Endodermal cell (in vitro differentiated cells): ENCODE results near the gene DLGAP1. TPM values are rescaled to one million over a fixed set of nuclear protein-coding genes. Genes with fewer than 3 reads are reported as not detected.

Source experiments
- DNase-seq: peaks from one replicate; pipeline ENCODE4 v3.0.0-alpha.2; 2017
- H3K27ac ChIP-seq: 2 replicates; pipeline ENCODE4 v1.5.1; 2013; ENCODE audit warnings: mild to moderate bottlenecking, low read depth, low read length, moderate library complexity
- H3K27me3 ChIP-seq: 2 replicates; pipeline ENCODE4 v1.6.1; 2013; ENCODE audit warnings: mild to moderate bottlenecking, low read length, moderate library complexity; ENCODE audit not compliant: insufficient read depth, control insufficient read depth, poor library complexity, severe bottlenecking
- H3K36me3 ChIP-seq: 2 replicates; pipeline ENCODE4 v1.7.0; 2013; ENCODE audit warnings: mild to moderate bottlenecking, low read length, moderate library complexity; ENCODE audit not compliant: control insufficient read depth, insufficient read depth
- H3K4me1 ChIP-seq: one replicate; pipeline ENCODE4 v1.7.0; 2013; ENCODE audit warnings: low read length; ENCODE audit not compliant: control insufficient read depth, insufficient read depth
- H3K4me3 ChIP-seq: 2 replicates; pipeline ENCODE4 v1.5.1; 2013; ENCODE audit warnings: mild to moderate bottlenecking, low read length, moderate library complexity
- H3K9ac ChIP-seq: 2 replicates; pipeline ENCODE4 v1.6.1; 2013; ENCODE audit warnings: mild to moderate bottlenecking, low read length, moderate library complexity; ENCODE audit not compliant: poor library complexity, severe bottlenecking; ENCODE audit errors: extremely low read depth
- H3K9me3 ChIP-seq: 2 replicates; pipeline ENCODE4 v1.6.1; 2013; ENCODE audit warnings: mild to moderate bottlenecking, low read length, moderate library complexity; ENCODE audit not compliant: control insufficient read depth
- H3K27ac Mint-ChIP-seq: 2 replicates; pipeline ENCODE4 v1.8.0; 2020; ENCODE audit warnings: mixed read lengths
- H3K27me3 Mint-ChIP-seq: 2 replicates; pipeline ENCODE4 v1.8.0; 2021; ENCODE audit warnings: mild to moderate bottlenecking, mixed read lengths; ENCODE audit not compliant: insufficient read depth
- H3K36me3 Mint-ChIP-seq: 2 replicates; pipeline ENCODE4 v1.8.0; 2020; ENCODE audit warnings: low read depth, mixed read lengths
- H3K4me1 Mint-ChIP-seq: 2 replicates; pipeline ENCODE4 v1.8.0; 2020; ENCODE audit warnings: mixed read lengths
- H3K4me3 Mint-ChIP-seq: 2 replicates; pipeline ENCODE4 v1.8.0; 2020; ENCODE audit warnings: mild to moderate bottlenecking, moderate library complexity, mixed read lengths
- H3K9me3 Mint-ChIP-seq: 2 replicates; pipeline ENCODE4 v1.8.0; 2020; ENCODE audit warnings: mild to moderate bottlenecking, mixed read lengths
- WGBS, 2 experiments: methylation state at CpG; one replicate each; pipeline versions ENCODE4 v1.1.5 to v1.1.7; 2013; ENCODE audit warnings: missing lambda C conversion rate in 2 of 2, mixed read lengths in 1 of 2; ENCODE audit not compliant: insufficient coverage in 1 of 2, insufficient read length in 1 of 2; 5-methylcytosine and 5-hydroxymethylcytosine counted together
- total RNA-seq, 2 donors: library from RNA; stranded (reverse); fragmentation: NEBNext Ultra II Directional in 1 of 2; extraction: Animal tissue kit (Norgen Biotek cat#: 25700) in 1 of 2; gene quantifications; 2 replicates in 1 of 2; 3 replicates in 1 of 2; pipeline ENCODE4 v1.2.1, GENCODE V29; 2021
- TF ChIP-seq, protein P1 (sequence below): fragments of 200-600 bp; sonication (generic); conservative IDR thresholded peaks from 2 replicates; pipeline ENCODE4 v1.5.0; 2021; ENCODE audit warnings: antibody characterized with exemption, mild to moderate bottlenecking

The DLGAP1 gene
- total RNA-seq, 2 donors from 2014 or later: 11.5 to 21.5 TPM

DNA sequence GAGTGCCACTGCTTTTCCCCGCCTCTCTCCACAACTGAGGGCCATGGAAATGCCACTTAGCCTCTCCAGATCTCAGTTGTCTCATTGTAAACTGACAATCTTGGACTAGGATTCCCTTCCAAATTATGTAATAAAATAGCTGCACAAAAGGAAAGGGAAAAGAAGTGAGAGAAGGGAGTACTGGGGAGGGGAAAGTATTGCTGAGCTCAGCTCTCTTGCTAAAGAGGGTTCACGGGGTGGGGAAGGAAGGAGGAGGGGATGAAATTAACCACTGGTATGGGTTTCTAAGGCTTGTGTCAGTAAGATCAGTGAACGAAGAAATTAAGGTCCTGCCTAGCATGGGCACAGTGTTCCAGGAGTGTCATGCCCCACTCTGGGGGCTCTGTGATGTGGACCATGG is 587.9 kb downstream of the DLGAP1 start:
- Histone ChIP-seq H3K27me3 (no peaks in the 10 kb centered on the region), H3K9ac (no peak overlapping the region), H3K27ac (no peak overlapping the region), H3K9me3 (no peaks in the 10 kb centered on the region), H3K36me3 (no peaks in the 10 kb centered on the region), H3K4me3 (no peak overlapping the region), H3K4me1 (peaks cover 6% of the 10 kb centered on the region)
- WGBS, 2 experiments: 80 to 91% methylated on average over 2 to 3 of the region's 3 CpGs
- Mint-ChIP-seq H3K27me3 (no peaks in the 10 kb centered on the region), H3K9me3 (no peaks in the 10 kb centered on the region), H3K4me1 (peaks cover 16% of the 10 kb centered on the region), H3K27ac (no peak overlapping the region), H3K36me3 (no peaks in the 10 kb centered on the region), H3K4me3 (no peak overlapping the region)
- DNase-seq: no peak
- TF ChIP-seq, protein P1, sequence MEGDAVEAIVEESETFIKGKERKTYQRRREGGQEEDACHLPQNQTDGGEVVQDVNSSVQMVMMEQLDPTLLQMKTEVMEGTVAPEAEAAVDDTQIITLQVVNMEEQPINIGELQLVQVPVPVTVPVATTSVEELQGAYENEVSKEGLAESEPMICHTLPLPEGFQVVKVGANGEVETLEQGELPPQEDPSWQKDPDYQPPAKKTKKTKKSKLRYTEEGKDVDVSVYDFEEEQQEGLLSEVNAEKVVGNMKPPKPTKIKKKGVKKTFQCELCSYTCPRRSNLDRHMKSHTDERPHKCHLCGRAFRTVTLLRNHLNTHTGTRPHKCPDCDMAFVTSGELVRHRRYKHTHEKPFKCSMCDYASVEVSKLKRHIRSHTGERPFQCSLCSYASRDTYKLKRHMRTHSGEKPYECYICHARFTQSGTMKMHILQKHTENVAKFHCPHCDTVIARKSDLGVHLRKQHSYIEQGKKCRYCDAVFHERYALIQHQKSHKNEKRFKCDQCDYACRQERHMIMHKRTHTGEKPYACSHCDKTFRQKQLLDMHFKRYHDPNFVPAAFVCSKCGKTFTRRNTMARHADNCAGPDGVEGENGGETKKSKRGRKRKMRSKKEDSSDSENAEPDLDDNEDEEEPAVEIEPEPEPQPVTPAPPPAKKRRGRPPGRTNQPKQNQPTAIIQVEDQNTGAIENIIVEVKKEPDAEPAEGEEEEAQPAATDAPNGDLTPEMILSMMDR: no peak

DNA sequence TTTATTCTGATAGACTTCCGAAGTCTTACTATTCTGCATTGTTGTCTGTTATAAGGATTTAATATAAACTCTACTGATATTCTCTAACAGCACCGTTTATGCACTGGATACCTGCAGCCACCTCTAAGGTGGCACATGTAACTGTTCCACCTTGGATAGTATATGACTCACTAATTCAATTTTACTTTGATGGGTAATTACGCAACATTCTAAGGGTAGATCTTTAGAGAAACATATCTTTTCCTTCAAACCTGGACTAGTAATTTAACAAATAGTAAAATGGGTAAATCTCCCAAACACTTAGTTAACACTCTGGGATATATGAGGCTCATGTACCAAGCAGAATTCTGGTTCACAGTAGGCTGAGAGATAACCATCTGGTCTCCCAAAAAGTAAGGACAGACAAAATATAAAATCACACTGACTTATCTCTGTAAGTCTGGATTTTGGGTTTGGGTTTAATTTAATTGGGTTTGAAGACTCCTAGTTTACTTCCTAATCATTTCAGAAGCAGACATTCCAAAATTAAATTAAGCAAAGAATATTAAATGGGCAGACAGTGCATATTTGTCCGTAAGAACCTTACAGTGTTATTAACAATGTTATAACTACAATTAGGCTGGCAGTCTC is 590.3 kb downstream of the DLGAP1 start:
- peaks cover 16% of the 10 kb centered on the region for H3K4me1 Mint-ChIP-seq
- no peak overlapping the region for H3K4me3 Mint-ChIP-seq
- no peak for DNase-seq
- WGBS, 2 experiments: 100% methylated on average over 1 to 3 of the region's 4 CpGs
- Histone ChIP-seq H3K9ac (no peak overlapping the region), H3K4me3 (no peak overlapping the region), H3K9me3 (no peaks in the 10 kb centered on the region), H3K4me1 (peaks cover 6% of the 10 kb centered on the region), H3K27me3 (no peaks in the 10 kb centered on the region), H3K36me3 (no peaks in the 10 kb centered on the region), H3K27ac (no peak overlapping the region)
- H3K27me3 Mint-ChIP-seq: no peaks in the 10 kb centered on the region
- TF ChIP-seq, protein P1: no peak
- H3K27ac Mint-ChIP-seq: no peak overlapping the region
- no peaks in the 10 kb centered on the region for H3K9me3 Mint-ChIP-seq
- no peaks in the 10 kb centered on the region for H3K36me3 Mint-ChIP-seq

DNA sequence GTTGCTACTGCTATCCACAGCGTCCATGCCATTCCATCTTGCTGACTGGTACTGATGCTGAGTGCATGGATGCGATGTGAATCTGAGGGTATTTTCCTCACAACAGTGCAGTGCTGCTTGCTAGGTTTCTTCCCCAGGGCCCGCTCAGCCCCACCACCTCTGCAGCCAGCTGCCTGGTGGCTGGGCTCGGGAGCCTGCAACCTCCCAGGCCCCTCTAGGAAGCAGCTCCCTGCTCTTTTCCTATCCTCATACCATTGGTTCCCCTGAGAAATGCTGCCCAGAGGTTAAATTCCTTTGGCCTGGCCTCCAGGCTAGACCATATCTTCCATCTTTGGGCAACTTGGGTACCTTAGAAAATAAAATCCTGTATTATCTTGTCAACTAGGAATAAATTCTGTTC is 591.5 kb downstream of the DLGAP1 start:
- Mint-ChIP-seq H3K27ac (no peak overlapping the region), H3K4me3 (no peak overlapping the region), H3K27me3 (no peaks in the 10 kb centered on the region), H3K36me3 (no peaks in the 10 kb centered on the region), H3K4me1 (peaks cover 12% of the 10 kb centered on the region), H3K9me3 (no peaks in the 10 kb centered on the region)
- no peak for DNase-seq
- no peak overlapping the region for H3K27ac ChIP-seq
- WGBS, 2 experiments: 67 to 100% methylated on average over 2 to 4 of the region's 4 CpGs
- TF ChIP-seq, protein P1: no peak
- no peak overlapping the region for H3K4me3 ChIP-seq
- H3K9ac ChIP-seq: no peak overlapping the region
- no peaks in the 10 kb centered on the region for H3K9me3 ChIP-seq
- no peaks in the 10 kb centered on the region for H3K27me3 ChIP-seq
- H3K4me1 ChIP-seq: peaks cover 4% of the 10 kb centered on the region
- H3K36me3 ChIP-seq: no peaks in the 10 kb centered on the region
